Vagina (tissue), 2 donors: ENCODE data around the gene ATP11A.

Source experiments
- CTCF ChIP-seq, 3 experiments: fragments of 450-650 bp in 2 of 3; fragments of 200-600 bp in 1 of 3; sonication (generic) in 1 of 3; IDR thresholded peaks; one replicate each; pipeline ENCODE4 v1.5.1; 2017 to 2019; ENCODE audit warnings: antibody characterized with exemption in 3 of 3, mild to moderate bottlenecking in 2 of 3, moderate library complexity in 2 of 3
- POLR2AphosphoS5 ChIP-seq, 2 donors: sonication (generic); formaldehyde crosslinking; IDR thresholded peaks; one replicate each; pipeline ENCODE4 v1.9.0; 2017; ENCODE audit warnings: antibody characterized with exemption in 2 of 2, mild to moderate bottlenecking in 2 of 2, low read depth in 1 of 2; ENCODE audit not compliant: insufficient read depth in 1 of 2

- TF ChIP-seq POLR2AphosphoS5 (IDR thresholded peaks at IDR 0.05; ENCODE audit: insufficient read depth in 1 of 2, low read depth in 1 of 2) (no peak), CTCF (IDR thresholded peaks at IDR 0.05) (no peak)
Measured at GRCh38 chr13:112726016-112726767, 36.4 kb downstream of the ATP11A start.
